Transverse colon (tissue), 4 donors: ENCODE measurements around the gene KCNK10.
"Not testable (repeated sequence)": the region's sequence is repeated elsewhere in the genome, so short reads cannot be mapped to it uniquely, and the experiment has no call there.

ENCODE experiments used
- CTCF ChIP-seq, 5 experiments: fragments of 200-600 bp in 3 of 5; fragments of 450-650 bp in 2 of 5; sonication (generic) in 3 of 5; IDR thresholded peaks; 1 replicate in 2 of 5; 2 replicates in 3 of 5; pipeline ENCODE4 v1.5.1; 2016 to 2017; ENCODE audit warnings: antibody characterized with exemption in 5 of 5, inconsistent platforms in 3 of 5, mild to moderate bottlenecking in 2 of 5, moderate library complexity in 1 of 5
- EP300 ChIP-seq: sonication (generic); formaldehyde crosslinking; IDR thresholded peaks from one replicate; pipeline ENCODE4 v1.6.1; 2017; ENCODE audit warnings: antibody characterized with exemption, low read depth
- POLR2A ChIP-seq: fragments of 450-650 bp; IDR thresholded peaks from one replicate; pipeline ENCODE4 v1.6.1; 2016; ENCODE audit warnings: antibody characterized with exemption, mild to moderate bottlenecking, moderate library complexity
- POLR2AphosphoS5 ChIP-seq, 3 donors: sonication (generic); formaldehyde crosslinking; IDR thresholded peaks; one replicate each; pipeline ENCODE4 v1.6.1; 2016; ENCODE audit warnings: antibody characterized with exemption in 3 of 3

GRCh38 chr14:88261302-88261701, 61.8 kb downstream of the KCNK10 start:
- TF ChIP-seq CTCF (IDR thresholded peaks at IDR 0.05); POLR2A; EP300; POLR2AphosphoS5 (IDR thresholded peaks at IDR 0.05): not testable (repeated sequence)
